ENCODE results near the gene RNF144B.

- TF ChIP-seq TBX2 (CRISPR knock-in tag; IDR thresholded peaks at IDR 0.05; ENCODE audit: borderline replicate concordance) (no peak), NR1H2 (CRISPR knock-in tag; IDR thresholded peaks at IDR 0.05; ENCODE audit: borderline replicate concordance, low read depth) (no peak)
Measured at GRCh38 chr6:18368277-18369105, 18.7 kb upstream of the RNF144B start.
